ENCODE data around the gene TPCN1.
"Not testable (repeated sequence)": the region's sequence is repeated elsewhere in the genome, so short reads cannot be mapped to it uniquely, and the experiment has no call there.

The TPCN1 gene

GRCh38 chr12:113197518-113198077, 23.7 kb upstream of the TPCN1 start:
- no peak for DNase-seq

DNA sequence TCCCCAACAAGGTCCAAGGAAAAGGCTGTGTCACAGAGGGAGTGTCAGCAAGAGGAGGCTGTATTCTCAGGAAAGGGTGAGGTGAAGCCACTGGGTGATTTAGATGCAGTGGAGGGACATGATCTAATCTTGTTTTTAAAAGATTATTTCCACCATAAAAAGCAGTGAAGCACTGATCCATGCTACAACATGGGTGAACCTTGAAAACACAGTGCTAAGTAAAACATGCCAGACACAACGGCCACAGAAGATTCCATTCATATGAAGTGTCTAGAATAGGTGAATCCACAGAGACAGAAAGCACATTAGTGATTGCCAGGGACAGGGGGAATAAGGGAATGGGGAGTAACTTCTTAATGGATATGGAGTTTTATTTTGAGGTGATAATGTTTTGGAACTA, 23.0 kb upstream of the TPCN1 start:
- DNase-seq: no peak

DNA sequence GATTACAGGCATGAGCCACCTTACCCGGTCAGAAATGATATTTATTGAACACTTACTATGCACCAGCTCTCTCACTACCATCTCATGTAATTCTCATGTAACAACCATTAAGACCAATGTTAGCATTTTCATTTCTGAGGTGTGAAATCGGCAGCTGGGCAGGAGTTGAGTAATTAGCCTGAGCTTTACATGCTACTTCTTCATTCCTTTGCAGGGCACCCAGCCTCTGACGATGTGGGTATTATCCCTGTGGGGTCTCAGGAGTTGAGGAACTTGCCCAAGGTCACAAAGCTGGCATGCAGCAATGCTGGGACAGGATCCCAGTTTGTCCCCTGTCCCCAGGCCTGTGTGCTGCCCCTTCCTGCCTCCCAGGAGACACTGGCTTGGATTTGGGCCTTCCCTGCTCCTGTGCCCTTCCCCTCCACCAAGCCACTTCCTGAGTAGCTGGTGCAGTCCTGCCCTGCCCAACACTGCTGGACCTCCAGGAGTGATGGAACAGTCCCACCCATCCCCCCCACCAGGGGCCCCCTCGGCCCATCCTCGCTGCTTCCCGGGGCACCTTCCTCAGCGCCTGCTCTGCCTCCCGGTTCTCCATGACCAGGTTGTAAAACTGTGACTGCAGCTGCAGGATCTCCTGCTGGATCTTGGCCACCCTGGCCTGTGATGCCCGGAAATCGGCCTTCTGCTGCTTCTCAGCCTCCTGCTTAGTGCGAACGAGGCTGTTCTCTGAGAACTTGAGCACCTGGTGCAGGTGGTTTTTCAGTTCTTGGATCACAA, 21.1 kb upstream of the TPCN1 start:
- no peak for DNase-seq

- DNase-seq: no peak
Measured at GRCh38 chr12:113201187-113202177, 19.8 kb upstream of the TPCN1 start.

DNA sequence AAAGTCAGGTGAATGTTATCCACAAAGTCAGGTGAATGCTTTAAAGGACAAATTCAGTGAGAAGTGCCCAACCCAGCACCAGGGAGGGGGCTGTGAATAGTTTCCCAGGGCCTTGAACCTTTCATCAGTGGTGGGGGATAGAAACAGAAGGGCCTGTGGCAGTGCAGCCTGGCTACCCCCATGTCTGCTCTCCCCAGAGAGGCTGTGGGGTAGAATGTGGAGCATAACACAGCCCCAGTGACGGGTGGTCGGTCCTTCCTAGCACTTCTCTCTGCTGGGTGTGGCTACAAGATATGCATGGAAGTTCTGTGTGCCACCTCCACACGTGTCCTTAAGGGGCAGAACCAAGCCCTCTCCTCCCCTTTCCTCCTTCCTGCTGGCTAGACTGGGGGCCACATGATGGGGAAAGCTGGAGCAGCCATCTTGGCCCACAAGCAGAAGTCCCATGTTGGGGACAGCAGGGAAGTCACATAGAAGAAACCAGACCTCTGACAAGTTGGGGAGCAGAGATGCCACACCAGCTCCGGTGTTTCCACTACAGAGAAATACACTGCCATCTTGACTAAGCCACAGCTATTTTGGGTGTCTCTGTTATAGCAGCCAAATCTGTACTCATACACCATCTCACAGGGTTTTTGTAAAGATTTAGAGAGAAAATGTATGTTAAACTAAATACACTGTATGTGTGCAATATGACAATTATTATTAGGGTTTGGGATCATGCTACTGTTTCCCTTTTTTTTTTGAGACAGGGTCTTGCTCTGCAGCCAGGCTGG, 18.8 kb upstream of the TPCN1 start:
- DNase-seq: no peak

- DNase-seq: no peak
Measured at GRCh38 chr12:113203852-113204760, 17.2 kb upstream of the TPCN1 start.

GRCh38 chr12:113204804-113205203, 16.5 kb upstream of the TPCN1 start:
- no peak for DNase-seq

GRCh38 chr12:113206802-113207201, 14.5 kb upstream of the TPCN1 start:
- not testable (repeated sequence) for DNase-seq

GRCh38 chr12:113207613-113208040, 13.6 kb upstream of the TPCN1 start:
- no peak for DNase-seq

DNA sequence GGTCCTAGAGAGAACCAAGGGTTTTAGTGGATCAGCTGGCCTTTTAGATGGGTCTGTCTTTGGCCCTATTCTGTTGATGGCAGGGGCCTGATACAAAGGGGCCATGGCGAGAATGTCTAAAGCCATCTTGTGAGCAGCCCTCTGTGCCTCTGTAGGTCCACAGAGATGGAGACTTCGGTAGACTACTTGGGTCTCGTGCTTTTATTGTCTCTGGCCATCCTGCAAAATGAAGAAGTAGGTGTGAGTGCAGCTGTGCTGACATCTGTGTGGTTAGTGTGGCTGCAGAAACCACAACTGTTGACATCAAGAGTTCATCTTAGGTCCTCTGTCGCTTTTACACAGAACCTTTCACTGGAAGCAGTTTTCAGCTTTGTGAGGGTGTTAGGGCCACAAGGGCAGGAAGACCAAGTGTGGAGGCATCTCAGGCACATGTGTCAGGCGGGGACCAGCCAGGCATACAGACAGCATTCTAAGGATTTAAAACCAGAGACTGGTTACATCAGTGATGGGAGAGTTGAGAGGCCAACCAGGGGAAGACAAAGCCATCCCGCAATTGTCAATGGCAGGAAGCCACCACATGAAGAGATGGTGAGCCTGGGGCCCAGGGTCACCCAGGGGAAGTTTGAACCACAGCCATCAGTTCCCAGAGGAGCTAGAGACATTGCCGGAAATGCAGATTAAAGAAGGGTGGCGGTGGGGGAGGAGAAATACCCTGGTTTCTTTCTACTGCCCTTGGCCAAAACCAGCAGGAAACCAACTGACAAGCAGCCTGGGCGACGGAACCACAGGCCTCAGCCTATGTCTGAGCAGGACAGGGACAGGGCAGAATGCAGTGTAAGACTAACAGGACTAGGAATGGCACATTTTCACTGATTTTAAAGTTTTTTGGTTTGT, 13.0 kb upstream of the TPCN1 start:
- DNase-seq: peak in 2 of 4 experiments; percentile 15 to 23

GRCh38 chr12:113211160-113211559, 10.1 kb upstream of the TPCN1 start:
- no peak for DNase-seq

GRCh38 chr12:113214895-113215400, 6.3 kb upstream of the TPCN1 start:
- DNase-seq: no peak

DNA sequence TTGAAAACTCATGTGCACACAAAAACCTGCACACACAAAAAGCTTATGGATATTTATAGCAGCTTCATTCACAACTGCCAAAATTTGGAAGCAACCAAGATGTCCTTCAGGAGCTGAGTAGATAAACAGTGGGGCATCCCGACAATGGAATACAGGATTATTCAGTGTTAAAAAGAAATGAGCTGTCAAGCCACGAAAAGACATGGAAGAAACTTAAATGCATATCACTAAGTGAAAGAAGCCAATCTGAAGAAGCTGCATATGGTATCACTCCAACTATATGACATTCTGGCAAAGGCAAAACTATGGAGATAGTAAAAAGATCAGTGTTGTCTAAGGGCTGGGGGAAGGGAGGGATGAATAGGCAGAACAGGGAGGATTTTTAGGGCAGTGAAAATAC, 5.2 kb upstream of the TPCN1 start:
- DNase-seq: no peak

DNA sequence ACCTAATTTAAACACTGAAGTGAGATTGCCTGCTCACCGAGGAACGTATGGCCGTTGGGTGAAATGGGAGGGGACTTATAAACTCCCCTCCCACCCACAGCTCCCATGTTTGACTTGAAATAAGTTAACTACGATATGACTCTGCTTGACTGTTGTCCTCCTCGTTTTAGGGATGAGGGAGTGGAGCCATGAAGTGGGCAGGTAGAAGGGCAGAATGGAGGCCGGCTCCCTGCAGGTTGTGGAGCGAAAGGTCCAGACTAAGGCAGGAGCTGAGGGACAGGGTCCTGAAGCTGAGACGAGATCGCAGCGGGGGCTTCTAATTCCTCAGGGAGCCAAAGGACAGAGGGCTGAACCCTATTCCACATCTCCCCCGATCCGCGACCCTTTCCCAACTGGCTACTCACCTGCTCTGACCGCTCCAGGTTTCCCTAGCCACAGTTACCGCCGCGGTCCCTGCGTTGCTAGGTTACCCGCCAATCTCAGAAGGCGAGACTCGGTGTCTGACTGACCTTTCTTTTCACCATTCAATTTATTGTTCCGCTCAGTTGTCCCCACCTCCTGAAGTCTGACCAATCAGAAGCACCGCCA, 577 bp upstream of the TPCN1 start:
- DNase-seq: no peak

DNA sequence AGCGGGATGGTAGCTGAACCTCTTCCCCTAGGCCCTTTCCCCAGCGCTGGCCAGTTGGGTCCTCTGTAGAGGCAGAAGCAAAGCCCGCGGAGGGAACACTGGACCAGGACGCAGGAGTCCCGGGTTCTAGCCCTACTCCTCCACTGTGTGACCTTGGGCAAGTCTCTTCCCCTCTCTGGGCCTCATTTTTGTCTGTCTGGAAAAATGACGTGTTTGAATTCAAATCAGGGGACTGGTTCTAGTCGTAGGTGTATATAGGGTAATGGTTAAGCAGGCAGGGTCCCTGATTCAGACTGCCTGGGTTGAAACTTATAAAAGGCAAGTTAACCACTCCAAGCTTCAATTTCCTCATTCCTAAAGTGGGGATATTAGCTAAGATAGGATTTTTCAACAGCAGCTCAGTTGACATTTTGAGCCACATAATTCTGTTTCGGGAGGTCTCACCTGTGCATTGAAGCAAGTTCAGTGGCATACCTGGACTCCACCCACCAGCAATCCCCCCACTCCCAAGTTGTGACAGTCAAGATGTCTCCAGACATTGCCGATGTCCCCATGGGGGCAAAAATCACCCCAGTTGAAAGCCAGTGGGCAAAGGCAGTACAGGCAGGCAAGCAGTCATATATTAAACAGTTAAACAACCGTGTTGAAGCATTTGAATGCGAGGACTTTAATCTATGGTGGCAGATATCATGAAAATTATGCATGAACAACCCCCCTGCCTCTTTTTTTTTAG, 899 bp downstream of the TPCN1 start:
- DNase-seq: no peak

DNA sequence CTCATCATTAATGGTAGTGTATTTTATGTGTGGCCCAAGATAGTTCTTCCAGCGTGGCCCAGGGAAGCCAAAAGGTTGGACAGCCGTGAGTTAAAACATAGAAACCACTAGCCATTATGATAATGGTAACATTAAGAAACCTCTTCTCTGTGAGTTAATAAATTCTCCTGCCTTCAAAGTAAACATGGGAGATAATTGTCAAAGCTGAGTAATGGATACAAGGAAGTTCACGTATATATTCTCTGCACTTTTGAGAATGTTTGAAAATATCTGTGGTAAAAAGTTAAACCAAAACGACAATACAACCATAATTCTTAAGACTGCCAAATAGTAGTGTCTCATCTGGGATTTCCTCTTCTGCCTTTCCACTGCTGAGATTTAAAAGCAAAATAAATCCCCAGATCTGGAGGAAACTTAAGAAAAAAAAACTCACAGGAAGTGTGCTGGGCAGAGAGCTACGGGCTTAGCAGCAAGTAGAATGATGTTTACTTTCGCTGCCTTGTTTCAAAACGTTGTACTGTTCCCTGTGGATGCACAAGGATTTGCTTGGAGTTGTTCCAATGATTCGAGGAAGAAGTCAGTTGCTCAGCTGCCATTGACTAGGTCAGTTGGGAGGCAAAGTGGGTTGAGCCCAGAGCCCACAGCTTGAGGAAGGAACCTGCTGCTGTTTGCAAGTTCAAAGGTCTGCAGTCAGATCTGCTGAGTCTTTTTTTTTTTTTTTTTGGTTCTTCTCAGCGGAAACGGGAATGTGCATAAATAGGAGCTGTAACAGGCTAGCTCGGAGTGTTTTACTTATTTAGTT, 1.7 kb downstream of the TPCN1 start:
- no peak for DNase-seq

- DNase-seq: no peak
Measured at GRCh38 chr12:113224955-113225354, 3.7 kb downstream of the TPCN1 start.
